ENCODE measurements around the gene MGP.

Gene MGP

DNA sequence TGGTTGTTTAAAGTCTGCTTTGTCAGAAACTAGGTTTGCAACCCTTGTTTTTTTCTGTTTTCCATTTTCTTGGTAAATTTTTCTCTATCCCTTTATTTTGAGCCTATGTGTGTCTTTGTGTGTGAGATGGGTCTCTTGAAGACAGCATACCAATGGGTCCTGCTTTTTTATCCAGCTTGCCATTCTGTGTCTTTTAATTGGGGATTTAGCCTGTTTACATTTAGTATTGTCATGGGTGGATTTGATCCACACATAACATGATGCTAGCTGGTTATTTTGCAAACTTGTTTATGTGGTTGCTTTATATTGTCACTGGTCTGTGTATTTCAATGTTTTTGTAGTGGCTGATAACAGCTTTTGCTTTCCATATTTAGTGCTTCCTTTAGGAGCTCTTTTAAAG is 25.2 kb downstream of the MGP start:
- Histone ChIP-seq H3K9me3 (no peaks in the 10 kb centered on the region), H3K27ac (no peak overlapping the region), H3K27me3 (no peaks in the 10 kb centered on the region), H3K4me3 (ENCODE audit: low read depth in 1 of 2, low read length in 1 of 2) (no peak overlapping the region), H3K4me1 (ENCODE audit: control insufficient read depth in 1 of 2, insufficient read depth in 1 of 2, low read depth in 1 of 2, low read length in 1 of 2) (no peaks in the 10 kb centered on the region), H3K36me3 (no peaks in the 10 kb centered on the region)
- TF ChIP-seq, protein P1, sequence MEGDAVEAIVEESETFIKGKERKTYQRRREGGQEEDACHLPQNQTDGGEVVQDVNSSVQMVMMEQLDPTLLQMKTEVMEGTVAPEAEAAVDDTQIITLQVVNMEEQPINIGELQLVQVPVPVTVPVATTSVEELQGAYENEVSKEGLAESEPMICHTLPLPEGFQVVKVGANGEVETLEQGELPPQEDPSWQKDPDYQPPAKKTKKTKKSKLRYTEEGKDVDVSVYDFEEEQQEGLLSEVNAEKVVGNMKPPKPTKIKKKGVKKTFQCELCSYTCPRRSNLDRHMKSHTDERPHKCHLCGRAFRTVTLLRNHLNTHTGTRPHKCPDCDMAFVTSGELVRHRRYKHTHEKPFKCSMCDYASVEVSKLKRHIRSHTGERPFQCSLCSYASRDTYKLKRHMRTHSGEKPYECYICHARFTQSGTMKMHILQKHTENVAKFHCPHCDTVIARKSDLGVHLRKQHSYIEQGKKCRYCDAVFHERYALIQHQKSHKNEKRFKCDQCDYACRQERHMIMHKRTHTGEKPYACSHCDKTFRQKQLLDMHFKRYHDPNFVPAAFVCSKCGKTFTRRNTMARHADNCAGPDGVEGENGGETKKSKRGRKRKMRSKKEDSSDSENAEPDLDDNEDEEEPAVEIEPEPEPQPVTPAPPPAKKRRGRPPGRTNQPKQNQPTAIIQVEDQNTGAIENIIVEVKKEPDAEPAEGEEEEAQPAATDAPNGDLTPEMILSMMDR (IDR thresholded peaks at IDR 0.05): no peak

DNA sequence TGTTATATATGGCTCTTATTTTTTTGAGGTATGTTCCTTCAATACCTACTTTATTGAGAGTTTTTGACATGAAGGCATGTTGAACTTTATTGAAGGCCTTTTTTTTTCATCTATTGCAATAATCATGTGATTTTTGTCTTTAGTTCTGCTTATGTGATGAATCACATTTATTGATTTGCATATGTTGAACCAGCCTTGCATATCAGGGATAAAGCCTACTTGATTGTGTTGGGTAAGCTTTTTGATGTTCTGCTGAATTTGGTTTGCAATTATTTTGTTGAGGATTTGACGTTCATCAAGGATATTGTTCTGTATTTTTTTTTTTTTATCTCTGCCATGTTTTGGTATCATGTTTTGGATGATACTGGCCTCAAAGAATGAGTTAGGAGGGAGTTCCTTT is 27.1 kb downstream of the MGP start:
- Histone ChIP-seq H3K36me3 (no peaks in the 10 kb centered on the region), H3K4me1 (ENCODE audit: control insufficient read depth in 1 of 2, insufficient read depth in 1 of 2, low read depth in 1 of 2, low read length in 1 of 2) (no peaks in the 10 kb centered on the region), H3K27ac (no peak overlapping the region), H3K4me3 (ENCODE audit: low read depth in 1 of 2, low read length in 1 of 2) (no peak overlapping the region), H3K27me3 (no peaks in the 10 kb centered on the region), H3K9me3 (no peaks in the 10 kb centered on the region)
- TF ChIP-seq, protein P1 (IDR thresholded peaks at IDR 0.05): no peak

DNA sequence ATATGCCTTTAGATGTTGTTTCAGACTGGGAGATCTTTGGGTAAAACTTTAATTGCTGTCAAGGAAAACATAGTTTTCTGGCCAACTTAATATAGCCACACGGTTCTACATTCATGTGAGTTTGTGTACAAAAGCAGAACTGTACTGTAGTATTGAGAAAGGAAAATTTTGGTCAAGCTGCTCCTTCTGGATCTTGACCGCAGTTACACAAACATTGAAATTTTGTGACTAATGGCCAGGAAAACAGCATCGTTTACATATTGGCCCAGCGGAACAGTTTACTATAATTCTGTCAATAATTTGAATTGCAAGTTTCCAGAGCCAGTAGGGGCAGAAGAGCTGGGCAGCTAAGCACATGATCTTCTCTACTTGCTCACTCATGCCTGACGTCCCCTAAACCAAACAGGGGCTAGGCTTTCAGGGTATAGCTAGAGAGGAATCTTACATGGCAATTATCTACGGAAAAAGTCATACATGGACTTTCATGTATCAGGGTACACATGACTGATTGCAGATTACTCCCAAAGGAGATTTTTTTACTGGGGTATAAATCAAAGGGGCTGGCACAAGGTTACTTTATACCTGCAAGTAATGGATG is 31.0 kb downstream of the MGP start:
- Histone ChIP-seq H3K4me1 (ENCODE audit: control insufficient read depth in 1 of 2, insufficient read depth in 1 of 2, low read depth in 1 of 2, low read length in 1 of 2) (no peaks in the 10 kb centered on the region), H3K27me3 (no peaks in the 10 kb centered on the region), H3K9me3 (no peaks in the 10 kb centered on the region), H3K27ac (no peak overlapping the region), H3K4me3 (ENCODE audit: low read depth in 1 of 2, low read length in 1 of 2) (no peak overlapping the region), H3K36me3 (no peaks in the 10 kb centered on the region)
- TF ChIP-seq, protein P1 (IDR thresholded peaks at IDR 0.05): no peak

DNA sequence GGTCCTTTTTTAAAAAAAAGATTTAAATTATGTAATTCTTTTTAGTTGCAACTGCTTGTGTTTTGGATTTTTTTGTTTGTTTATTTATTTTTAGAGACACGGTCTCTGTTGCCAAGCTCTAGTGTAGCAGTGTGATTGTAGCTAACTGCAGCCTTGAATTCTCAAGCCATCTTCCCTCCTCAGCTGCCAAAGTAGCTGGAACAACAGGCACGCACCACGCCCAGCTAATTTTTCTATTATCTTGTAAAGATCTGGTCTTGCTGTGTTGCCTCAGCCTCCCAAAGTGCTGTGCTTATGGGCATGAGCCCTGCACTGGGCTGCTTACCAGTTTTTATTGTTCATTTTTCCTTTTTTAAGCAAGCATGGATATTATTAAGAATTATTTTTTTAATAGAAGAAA is 31.7 kb downstream of the MGP start:
- H3K27ac ChIP-seq: no peak overlapping the region
- no peaks in the 10 kb centered on the region for H3K4me1 ChIP-seq (ENCODE audit: control insufficient read depth in 1 of 2, insufficient read depth in 1 of 2, low read depth in 1 of 2, low read length in 1 of 2)
- TF ChIP-seq, protein P1 (IDR thresholded peaks at IDR 0.05): no peak
- H3K9me3 ChIP-seq: no peaks in the 10 kb centered on the region
- H3K27me3 ChIP-seq: no peaks in the 10 kb centered on the region
- H3K36me3 ChIP-seq: no peaks in the 10 kb centered on the region
- H3K4me3 ChIP-seq (ENCODE audit: low read depth in 1 of 2, low read length in 1 of 2): no peak overlapping the region

DNA sequence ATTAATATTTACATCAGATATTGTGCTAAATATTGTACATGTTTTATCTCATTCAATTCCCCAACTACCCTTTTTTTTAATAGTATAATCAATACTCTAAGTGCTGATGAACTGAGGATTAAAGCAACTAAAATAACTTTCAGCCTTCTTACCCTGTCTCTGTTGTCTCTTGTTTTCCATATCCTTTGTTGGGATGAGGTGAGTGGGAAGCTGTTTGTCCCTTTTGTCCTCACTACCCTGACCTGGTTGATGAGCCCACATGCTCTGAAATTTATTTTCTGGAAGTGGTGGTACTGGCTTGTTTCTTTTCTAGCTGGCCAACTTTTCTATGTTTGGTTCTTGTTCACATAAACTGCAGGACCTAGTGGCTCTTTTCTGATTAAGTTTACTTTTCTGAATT is 32.8 kb downstream of the MGP start:
- Histone ChIP-seq H3K4me1 (ENCODE audit: control insufficient read depth in 1 of 2, insufficient read depth in 1 of 2, low read depth in 1 of 2, low read length in 1 of 2) (no peaks in the 10 kb centered on the region), H3K9me3 (no peaks in the 10 kb centered on the region), H3K27me3 (no peaks in the 10 kb centered on the region), H3K27ac (no peak overlapping the region), H3K36me3 (no peaks in the 10 kb centered on the region), H3K4me3 (ENCODE audit: low read depth in 1 of 2, low read length in 1 of 2) (no peak overlapping the region)
- TF ChIP-seq, protein P1 (IDR thresholded peaks at IDR 0.05): no peak

All from neutrophil (primary cell).